Stimulated activated naive CD8-positive, alpha-beta T cell treated with anti-CD3 and anti-CD28 coated beads, Interleukin-15, Interleukin-2, amounts not matched to agents 100 ng/mL and 50 ng/mL, for 24 hours (primary cell): ENCODE data around the gene RNASE13.
A peak's percentile ranks its signal among the peaks of the same experiment; 100 is the strongest.

ENCODE experiments used
- H3K27ac Mint-ChIP-seq: one replicate; pipeline ENCODE4 v1.8.0; 2021; ENCODE audit warnings: mild to moderate bottlenecking, mixed read lengths
- H3K27me3 Mint-ChIP-seq: one replicate; pipeline ENCODE4 v1.8.0; 2021; ENCODE audit warnings: mixed read lengths
- H3K36me3 Mint-ChIP-seq: one replicate; pipeline ENCODE4 v1.8.0; 2021; ENCODE audit warnings: low read depth, mixed read lengths
- H3K4me1 Mint-ChIP-seq: one replicate; pipeline ENCODE4 v1.8.0; 2021; ENCODE audit warnings: low read depth, mixed read lengths
- H3K4me3 Mint-ChIP-seq: one replicate; pipeline ENCODE4 v1.8.0; 2021; ENCODE audit warnings: mild to moderate bottlenecking, mixed read lengths
- H3K9me3 Mint-ChIP-seq: one replicate; pipeline ENCODE4 v1.8.0; 2021; ENCODE audit warnings: mixed read lengths

The RNASE13 gene

DNA sequence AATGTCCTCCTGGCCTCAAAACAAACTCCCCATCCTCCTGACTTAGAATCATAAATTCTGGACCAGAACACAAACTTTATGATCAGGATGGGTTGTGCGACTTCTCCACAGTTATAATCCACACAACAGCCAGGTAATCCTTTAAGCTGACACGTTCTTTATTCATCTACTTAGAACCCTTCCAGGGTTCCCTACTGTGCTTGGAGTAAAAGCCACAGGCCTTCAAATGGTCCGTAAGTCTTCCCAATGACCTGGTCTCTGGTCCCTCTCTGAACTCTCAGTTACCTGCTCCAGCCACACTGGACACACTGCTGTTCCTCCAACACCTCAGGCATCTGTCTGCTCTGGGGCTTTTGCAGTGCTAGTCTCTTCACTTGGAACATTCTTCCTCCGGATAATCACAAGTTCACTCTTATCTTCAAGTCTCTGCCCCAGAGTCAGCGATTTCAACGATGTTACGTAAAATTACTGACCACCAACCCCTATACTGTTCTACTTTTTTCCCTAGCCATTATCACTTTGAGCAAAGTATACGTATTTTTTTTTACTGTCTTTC is 5.8 kb upstream of the RNASE13 start:
- H3K4me3 Mint-ChIP-seq = no peak overlapping the region
- no peak overlapping the region for H3K27ac Mint-ChIP-seq

DNA sequence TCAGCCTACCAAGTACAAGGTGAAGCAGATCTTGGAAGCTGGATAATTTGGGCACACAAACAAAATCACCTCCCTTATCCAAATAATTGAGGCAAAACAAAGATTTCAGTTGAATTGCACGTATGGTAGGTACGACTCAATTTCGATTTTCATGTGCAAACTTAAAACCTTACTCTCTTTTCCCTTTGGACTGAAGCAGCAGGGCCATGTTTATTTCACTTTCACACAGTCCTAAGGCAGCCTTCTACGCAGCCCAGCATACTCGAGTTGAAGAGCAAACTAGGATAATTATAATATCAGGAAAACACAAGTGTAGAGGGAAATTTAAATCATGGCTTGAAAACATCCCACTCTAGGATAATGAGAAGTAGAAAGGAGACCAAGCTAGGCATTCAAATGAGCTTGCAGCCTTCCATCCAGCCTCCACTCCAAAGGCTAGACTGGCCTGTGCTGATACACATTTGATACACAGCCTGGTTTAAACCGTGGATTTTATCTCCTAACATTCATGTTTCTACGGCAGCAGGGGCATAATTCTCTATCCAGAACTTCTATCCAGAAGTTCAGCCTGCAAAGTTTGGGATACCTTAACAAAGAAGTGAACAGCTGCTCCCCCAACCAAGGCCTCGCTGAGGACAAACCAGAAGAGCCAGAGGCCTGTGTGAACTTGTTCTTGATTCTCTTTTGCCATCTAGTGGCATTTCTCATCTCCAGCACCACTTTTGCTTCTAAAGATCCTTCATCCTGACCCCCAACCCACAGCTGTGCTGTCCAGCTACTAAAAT is 5.2 kb upstream of the RNASE13 start:
- peaks cover 14% of the 10 kb centered on the region for H3K27me3 Mint-ChIP-seq
- peaks cover 5% of the 10 kb centered on the region for H3K4me1 Mint-ChIP-seq
- H3K9me3 Mint-ChIP-seq = no peaks in the 10 kb centered on the region
- H3K4me3 Mint-ChIP-seq = no peak overlapping the region
- H3K36me3 Mint-ChIP-seq = no peaks in the 10 kb centered on the region
- no peak overlapping the region for H3K27ac Mint-ChIP-seq

More for the DNA sequence above, 5.8 kb upstream of the RNASE13 start:
- no peaks in the 10 kb centered on the region for H3K36me3 Mint-ChIP-seq
- peaks cover 5% of the 10 kb centered on the region for H3K4me1 Mint-ChIP-seq
- peaks cover 16% of the 10 kb centered on the region for H3K27me3 Mint-ChIP-seq
- no peaks in the 10 kb centered on the region for H3K9me3 Mint-ChIP-seq

DNA sequence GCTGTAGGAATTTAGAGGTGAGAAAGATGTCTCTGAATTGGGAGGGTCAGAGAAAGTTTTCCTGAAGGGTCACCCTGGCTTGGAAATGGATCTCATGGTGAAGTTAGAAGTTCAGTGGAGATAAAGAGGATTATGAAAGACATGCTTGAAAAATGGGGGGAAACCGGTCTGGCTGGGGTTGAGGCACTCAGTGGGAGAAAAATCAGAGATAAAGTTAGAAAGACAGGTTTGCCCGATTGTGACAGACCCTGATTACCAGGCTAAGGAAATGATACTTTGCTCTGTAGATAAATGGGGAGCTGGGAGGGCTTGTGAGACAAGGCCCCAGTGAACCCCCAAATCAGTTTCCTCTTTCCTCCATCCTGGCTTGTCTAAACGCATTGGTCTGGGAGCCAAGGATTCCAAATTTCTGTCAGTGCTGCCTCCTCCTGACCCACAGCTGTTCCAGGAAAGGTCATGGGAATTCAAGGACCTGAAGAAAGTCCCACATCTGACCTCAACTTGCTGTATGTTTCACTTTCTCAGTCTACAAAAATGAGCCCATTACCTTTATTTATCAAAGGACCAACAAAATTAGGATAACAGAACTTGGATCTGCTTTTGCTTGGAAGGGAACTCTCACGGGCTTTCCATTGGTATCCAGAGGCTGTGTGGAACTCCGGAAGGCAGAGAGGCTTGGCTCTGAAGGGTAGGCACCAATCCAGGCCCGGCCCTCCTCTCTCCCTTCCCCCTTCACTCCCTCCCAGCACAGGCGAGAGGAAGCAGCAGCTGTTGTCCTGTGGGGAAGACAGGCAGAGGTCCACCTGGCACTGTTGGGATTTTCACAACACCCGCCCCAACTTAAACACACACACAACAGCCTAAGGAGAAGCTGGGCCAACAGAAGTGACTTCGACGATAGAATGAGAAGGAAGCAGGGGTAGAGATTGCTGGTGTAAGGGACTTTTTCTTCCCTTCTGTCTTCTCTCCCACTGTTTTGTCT is 4.1 kb upstream of the RNASE13 start:
- H3K27me3 Mint-ChIP-seq = peaks cover 9% of the 10 kb centered on the region
- H3K36me3 Mint-ChIP-seq = no peaks in the 10 kb centered on the region
- H3K4me1 Mint-ChIP-seq = no peaks in the 10 kb centered on the region
- no peaks in the 10 kb centered on the region for H3K9me3 Mint-ChIP-seq
- no peak overlapping the region for H3K27ac Mint-ChIP-seq
- H3K4me3 Mint-ChIP-seq = no peak overlapping the region

DNA sequence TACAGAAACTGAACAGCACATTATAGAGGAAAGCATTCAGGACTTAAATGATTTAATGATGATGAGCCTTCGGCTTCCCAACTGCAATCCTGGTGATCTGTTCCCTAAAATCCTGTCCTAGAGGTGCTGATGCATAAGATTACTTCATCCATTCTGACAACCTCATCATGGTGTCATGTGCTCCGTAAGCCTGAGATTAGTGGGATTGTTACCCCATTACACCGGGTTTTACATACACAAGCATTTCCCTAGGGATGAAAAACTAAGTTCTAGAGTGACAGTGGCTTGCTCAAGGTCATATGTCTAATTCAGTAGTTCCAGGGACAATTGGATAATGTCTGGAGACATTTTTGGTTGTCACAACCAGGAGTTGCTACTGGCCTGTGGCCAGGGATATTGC is 2.5 kb upstream of the RNASE13 start:
- Mint-ChIP-seq H3K36me3 (no peaks in the 10 kb centered on the region), H3K4me1 (no peaks in the 10 kb centered on the region), H3K27me3 (peaks cover under 1% of the 10 kb centered on the region), H3K4me3 (no peak overlapping the region), H3K27ac (no peak overlapping the region), H3K9me3 (no peaks in the 10 kb centered on the region)

DNA sequence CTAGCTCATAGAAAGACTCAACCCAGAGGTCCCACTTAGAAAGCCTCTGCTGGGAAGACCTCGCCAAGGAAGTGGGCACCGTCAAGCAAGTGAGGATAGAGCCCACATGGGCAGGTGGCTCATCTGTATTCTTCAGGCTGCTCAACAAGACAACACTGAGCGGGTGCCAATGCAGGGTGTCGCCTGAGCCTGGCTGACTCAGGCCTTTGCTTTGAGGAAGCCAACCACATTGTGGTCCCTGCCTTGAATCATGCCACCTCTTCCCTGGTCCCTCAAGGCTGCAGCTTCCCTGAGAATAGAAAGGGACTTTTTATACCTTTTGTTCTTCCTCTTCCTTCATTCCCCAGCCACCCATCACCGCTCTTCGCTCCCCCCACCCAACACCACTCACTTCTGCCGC is 2.1 kb upstream of the RNASE13 start:
- Mint-ChIP-seq H3K4me1 (no peaks in the 10 kb centered on the region), H3K4me3 (no peak overlapping the region), H3K27ac (no peak overlapping the region), H3K27me3 (no peaks in the 10 kb centered on the region), H3K36me3 (no peaks in the 10 kb centered on the region), H3K9me3 (no peaks in the 10 kb centered on the region)

DNA sequence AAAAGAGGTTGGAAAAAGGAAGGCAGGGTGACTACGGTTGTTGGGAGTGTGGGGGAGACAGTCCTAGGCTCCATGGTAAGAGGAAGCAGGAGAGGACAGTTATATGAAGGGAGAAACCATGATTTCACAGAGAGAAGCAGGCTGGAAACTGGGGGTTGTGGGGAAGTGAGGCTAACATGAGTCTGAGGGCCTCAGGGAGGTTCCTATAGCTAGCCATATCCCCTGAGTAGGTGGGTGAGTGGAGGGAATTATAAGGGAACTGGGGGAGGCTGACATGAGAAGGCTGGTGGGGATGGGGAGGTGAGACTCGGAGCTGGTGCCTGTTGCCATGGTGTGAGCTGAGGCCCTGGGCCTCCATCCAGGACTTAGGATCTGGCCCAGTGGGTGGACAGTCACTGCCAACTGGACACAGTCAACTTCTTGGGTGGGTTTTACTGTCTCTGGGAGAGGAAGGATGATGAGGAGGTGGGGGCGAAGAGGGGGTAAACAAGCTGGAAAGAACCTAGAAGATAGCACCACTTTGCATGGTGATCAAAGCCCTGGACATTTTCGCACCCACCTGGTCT is 1.4 kb downstream of the RNASE13 start:
- Mint-ChIP-seq H3K36me3 (no peaks in the 10 kb centered on the region), H3K9me3 (no peaks in the 10 kb centered on the region), H3K27me3 (no peaks in the 10 kb centered on the region), H3K4me1 (no peaks in the 10 kb centered on the region), H3K4me3 (no peak overlapping the region), H3K27ac (no peak overlapping the region)

DNA sequence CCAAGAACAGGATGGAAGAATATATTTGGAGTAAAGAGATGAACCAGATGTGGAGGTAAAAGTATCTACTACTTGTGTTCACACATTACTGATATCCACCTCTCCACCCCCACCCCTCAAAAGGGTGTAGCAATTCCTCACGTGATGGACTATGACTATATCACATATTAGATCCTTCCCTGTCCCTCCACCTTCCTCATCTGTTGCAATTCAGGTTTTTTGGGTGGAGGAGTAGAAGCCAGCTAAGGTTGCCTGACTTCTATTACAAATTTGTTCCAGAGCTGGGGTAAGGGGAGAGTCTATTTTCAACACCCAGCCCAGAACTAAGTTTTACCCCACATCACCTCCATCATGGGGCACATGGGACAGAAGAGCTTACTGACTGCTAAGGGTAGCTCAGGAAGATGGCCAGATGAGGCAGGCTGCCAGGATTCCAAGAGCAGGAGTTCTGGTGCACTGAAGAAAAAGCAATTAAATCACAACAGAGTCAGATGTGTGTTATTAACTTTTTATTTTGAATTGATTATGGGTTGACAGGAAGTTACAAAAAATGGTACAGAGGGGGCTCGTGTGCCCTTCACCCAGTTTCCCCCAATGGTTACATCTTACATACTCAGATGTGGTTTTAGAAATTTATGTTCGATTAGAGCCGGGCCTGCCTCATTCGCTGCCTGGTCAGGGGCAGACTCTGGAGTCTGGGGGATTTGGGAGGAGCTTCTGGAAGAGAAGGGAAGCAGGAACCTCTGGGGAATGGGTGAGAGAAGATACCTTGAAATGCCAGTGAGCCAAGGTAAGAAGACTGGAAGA is 2.1 kb downstream of the RNASE13 start:
- no peaks in the 10 kb centered on the region for H3K36me3 Mint-ChIP-seq
- H3K4me3 Mint-ChIP-seq = no peak overlapping the region
- H3K27ac Mint-ChIP-seq = no peak overlapping the region
- no peaks in the 10 kb centered on the region for H3K9me3 Mint-ChIP-seq
- no peaks in the 10 kb centered on the region for H3K4me1 Mint-ChIP-seq
- H3K27me3 Mint-ChIP-seq = no peaks in the 10 kb centered on the region

DNA sequence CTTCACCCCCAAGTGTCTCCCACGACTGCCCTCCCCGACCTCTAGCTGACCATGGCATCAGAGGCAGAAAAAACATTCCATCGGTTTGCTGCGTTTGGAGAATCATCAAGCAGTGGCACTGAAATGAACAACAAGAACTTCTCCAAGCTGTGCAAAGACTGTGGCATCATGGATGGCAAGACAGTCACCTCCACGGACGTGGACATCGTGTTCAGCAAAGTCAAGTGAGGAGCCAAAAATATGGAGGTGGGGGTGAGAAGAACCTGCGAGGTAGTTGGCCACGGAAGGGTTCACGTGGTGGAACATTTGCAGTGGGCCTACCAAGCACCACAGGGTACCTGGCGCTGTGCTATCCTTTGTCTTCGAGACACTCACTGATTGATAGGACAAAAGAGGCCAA is 4.1 kb downstream of the RNASE13 start:
- Mint-ChIP-seq H3K4me1 (no peaks in the 10 kb centered on the region), H3K4me3 (no peak overlapping the region), H3K9me3 (no peaks in the 10 kb centered on the region), H3K36me3 (no peaks in the 10 kb centered on the region), H3K27me3 (no peaks in the 10 kb centered on the region), H3K27ac (no peak overlapping the region)

DNA sequence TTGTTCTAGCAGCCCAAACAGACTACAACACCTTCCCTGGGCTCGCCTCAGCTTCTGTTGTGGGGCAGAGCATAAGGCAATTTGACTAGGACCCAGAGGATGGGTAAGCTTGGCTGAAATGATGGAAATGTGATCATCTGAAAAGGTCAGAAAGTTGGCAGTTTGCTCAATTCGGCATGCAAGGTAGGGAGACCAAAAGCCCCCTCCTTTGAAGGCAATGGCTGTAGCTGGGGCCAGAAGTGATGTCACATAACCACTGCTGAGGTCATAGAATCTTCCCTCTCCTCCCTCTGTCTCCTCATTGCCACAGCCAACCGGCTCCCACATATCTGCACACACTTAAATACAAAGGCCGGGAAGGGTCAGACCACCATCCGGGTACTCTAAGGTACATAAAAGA is 4.7 kb downstream of the RNASE13 start, which contains the start of gene TPPP2:
TSS of gene TPPP2 (plus strand) at position 301 of the 400 bp plus-strand sequence. CDS start 365 bp downstream, outside the sequence.
- Mint-ChIP-seq H3K4me1 (no peaks in the 10 kb centered on the region), H3K27me3 (no peaks in the 10 kb centered on the region), H3K36me3 (no peaks in the 10 kb centered on the region), H3K27ac (no peak within 1 kb of the TSS), H3K4me3 (no peak within 1 kb of the TSS), H3K9me3 (no peaks in the 10 kb centered on the region)

DNA sequence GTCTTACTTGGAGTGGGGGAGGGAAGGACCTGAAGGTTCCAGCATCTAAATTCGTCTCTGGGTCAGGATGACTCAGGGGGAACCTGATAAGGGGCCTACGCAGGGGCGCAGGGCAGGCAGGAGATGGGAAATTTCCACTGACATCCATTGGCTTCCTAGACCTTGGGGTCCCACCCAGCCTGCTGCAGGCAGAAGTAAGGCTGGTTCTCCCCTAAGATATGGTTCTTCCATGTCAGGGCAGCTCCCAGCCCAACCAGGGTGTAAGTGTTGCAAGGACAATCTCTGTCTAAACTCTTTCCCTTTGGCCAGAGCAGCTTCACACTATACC is 7.7 kb downstream of the RNASE13 start:
- H3K4me1 Mint-ChIP-seq = peaks cover 11% of the 10 kb centered on the region
- H3K9me3 Mint-ChIP-seq = no peaks in the 10 kb centered on the region
- no peak overlapping the region for H3K27ac Mint-ChIP-seq
- H3K27me3 Mint-ChIP-seq = peaks cover 8% of the 10 kb centered on the region
- H3K36me3 Mint-ChIP-seq = no peaks in the 10 kb centered on the region
- H3K4me3 Mint-ChIP-seq = no peak overlapping the region

DNA sequence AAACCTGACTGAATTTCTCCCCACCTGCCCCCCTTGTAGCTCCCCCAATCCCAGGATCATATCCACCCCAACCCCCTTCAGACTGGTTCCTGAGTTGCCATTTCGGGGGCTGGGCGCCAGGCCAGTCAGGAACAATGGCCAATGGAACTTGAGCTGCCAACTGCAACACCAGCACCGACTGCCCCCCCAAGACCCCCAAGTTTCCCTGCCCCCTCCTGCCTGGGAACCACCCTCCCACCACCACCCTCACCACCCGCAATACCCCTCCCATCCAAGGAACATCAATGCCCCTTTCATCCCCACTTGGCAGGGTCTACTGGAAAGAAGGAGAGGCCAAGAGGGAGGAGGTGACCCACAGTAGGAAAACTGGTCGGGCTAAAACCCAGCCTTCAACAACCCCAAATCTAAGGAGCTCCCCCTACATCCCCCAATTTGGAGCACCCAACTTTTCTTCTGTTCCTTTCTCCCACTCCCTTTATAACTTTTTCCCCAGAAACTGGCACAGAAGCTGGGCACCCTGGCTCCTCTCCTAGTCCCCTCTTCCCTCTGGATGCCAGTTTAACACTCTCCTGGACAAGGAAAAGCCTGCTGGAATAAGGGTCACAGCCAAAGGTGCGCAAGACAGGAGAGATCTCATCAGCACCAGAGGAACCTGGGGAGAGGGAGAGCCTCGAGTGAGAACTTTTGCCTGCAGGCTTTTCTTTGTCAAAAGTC is 8.2 kb downstream of the RNASE13 start:
- Mint-ChIP-seq H3K36me3 (no peaks in the 10 kb centered on the region), H3K9me3 (no peaks in the 10 kb centered on the region), H3K27ac (no peak overlapping the region), H3K4me1 (peaks cover 11% of the 10 kb centered on the region), H3K27me3 (peaks cover 8% of the 10 kb centered on the region), H3K4me3 (no peak overlapping the region)

DNA sequence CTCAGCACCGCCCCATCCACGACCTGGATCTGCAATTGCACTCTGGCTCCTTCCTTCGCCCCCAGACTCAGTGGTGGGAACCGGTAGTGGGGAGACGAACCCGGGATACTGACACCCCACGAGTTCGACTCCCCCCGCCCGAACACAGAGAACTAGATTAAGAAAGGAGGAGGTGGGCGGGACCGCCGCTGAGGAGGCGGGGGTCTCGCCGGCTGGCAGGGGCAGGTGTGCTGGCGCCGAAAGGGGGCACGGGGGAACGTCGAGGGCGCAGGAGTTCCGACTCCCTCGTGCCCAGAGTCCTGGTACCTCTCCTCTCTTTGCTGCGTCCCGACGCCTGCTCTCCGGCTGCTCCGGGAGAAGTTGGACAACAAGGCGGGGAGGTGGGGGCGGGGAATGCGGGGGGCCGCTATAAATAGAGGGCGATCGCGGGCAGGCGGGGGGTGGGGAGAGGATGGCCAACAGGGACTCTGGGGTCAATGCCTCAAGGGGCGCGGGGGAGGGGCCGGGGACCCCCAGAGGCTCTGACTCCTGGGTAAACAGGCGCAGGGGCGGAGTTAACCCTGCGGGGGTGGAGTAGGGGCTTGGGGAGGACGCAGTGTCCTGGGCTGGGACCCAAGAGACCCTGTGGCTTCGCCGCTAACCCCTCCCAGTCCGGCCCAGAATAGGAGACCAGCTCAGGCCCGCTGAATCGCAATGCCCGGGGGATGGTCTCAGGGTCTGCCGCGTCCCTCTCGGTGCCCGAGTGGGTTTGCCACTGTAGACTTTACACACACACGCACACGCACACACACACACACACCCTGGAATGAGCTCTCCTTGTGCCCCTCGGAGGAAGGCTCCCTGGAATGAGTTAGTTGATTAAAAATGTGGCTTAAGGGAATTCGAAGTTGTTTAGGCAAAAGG is 9.0 kb downstream of the RNASE13 start:
- Mint-ChIP-seq H3K9me3 (no peaks in the 10 kb centered on the region), H3K4me1 (peaks cover 11% of the 10 kb centered on the region), H3K27me3 (peaks cover 8% of the 10 kb centered on the region), H3K36me3 (no peaks in the 10 kb centered on the region), H3K27ac (no peak overlapping the region), H3K4me3 (peak overlapping the region; percentile 73)
